HG02840 (cell line): ENCODE results near the gene SMC4.
A peak's percentile ranks its signal among the peaks of the same experiment; 100 is the strongest.
"Not testable (repeated sequence)": the region's sequence is repeated elsewhere in the genome, so short reads cannot be mapped to it uniquely, and the experiment has no call there.

ENCODE experiments used
- ATAC-seq: cut with Tn5 transposase; IDR thresholded peaks from one replicate; pipeline ENCODE4 v1.9.1; 2021; ENCODE audit warnings: mild to moderate bottlenecking, moderate library complexity, moderate number of reproducible peaks; ENCODE audit not compliant: unreplicated experiment, low FRiP score

The SMC4 gene

DNA sequence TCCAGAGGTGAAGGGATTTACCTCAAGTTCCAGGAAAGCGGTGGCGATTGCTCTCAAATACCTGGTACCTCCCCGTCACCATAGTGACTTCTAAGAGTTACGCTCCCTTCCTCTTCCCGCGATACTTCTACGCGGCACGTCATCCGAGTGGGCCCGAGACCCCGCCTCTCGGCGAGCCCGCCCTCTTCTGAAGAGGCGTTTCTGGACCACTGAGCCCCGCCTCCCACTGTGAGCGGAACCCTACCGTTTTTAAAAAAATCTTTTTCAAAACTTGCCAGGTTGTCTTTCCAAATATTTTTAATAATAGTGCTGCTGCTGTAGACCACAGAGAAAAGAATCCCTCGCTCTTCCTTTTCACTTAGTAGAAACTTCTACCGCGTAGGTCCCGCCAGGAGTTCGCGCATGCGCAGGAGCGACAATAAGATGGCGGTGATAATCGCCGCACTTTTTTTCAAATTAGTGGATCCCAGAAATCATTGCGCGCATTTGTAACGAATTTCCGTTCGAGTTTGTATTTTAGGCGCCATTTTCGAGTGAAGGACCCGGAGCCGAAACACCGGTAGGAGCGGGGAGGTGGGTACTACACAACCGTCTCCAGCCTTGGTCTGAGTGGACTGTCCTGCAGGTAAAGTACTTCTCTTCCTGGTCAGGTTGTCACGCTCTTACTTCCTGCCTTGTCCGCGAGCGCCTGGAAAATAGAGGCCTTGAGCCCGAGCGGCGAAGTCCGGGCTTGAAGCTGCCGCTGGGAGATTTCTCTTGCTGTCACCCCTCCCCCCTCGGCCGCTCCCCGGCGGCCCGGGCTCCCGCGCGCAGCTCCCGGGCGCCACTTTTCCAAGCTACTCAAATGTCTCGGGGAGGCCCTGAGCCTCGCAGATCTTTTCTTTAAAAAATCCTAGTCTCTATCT lies at the start of gene SMC4, which contains the start of gene IFT80:
SMC4 (plus strand) TSS at position 526 of the 905 bp plus-strand sequence. CDS start 1,177 bp downstream, outside the sequence.
IFT80 (minus strand) TSS at position 101 of the 905 bp plus-strand sequence. CDS start 14,625 bp downstream, outside the sequence.
- peak; percentile 94 for ATAC-seq

- ATAC-seq = no peak
Measured at GRCh38 chr3:160355826-160356225, 43.6 kb upstream of the SMC4 start.

- ATAC-seq = not testable (repeated sequence)
Measured at GRCh38 chr3:160362896-160363295, 36.6 kb upstream of the SMC4 start.

- no peak for ATAC-seq
Measured at GRCh38 chr3:160365869-160366522, 33.5 kb upstream of the SMC4 start.

- ATAC-seq = no peak
Measured at GRCh38 chr3:160368804-160369203, 30.6 kb upstream of the SMC4 start.

- no peak for ATAC-seq
Measured at GRCh38 chr3:160369784-160370183, 29.7 kb upstream of the SMC4 start.

- no peak for ATAC-seq
Measured at GRCh38 chr3:160370987-160371857, 28.2 kb upstream of the SMC4 start.

DNA sequence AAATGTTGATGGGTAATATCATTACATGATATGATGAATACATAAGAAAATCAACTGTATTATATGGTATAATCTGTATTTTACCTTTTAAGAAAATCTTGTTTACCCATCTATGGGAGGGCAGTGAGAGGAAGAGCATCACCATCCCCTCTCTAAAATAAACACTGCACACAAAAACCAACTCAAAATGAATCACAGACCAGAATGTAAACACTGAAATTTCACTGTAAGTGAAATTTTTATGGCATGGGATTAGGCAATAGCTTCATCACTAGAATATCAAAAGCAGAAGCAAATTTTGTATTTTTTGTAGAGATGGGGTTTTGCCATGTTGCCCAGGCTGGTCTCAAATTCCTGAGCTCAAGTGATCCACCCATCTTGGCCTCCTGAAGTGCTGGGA lies 26.7 kb upstream of the SMC4 start:
- no peak for ATAC-seq

DNA sequence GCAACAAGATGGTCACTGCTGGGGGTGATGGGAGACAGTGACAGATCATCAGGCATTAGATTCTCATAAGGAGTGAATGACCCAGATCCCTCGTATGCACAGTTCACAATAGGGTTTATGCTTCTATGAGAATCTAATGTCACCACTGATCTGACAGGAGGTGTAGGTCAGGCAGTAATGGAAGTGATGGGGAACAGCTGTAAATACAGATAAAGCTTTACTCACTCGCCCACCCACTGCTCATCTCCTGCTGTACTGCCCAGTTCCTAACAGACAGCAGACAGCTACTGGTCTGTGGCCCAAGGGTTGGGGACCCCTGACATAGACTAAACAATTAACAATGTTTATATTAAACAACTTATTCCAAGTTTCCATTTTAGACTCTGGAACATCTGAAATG lies 25.8 kb upstream of the SMC4 start:
- no peak for ATAC-seq

DNA sequence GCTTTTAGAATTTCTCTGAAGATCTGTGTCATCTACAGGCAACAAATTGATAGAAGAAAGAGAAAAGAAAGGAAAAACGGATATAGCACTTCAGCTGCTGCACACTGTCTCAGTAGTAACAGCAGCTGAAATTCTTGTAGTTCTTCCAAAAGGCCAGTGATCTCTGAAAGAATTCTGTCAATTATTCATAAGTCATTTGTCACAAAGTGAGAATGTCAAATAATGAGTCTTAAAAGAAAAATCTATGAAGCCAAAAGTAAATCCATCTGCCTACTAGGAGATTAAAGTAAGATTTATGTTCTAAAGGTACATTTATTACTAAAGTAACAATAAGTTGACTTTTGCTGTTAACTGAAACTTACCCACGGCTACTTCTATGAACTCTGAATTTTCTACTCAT lies 25.0 kb upstream of the SMC4 start:
- ATAC-seq = no peak

- no peak for ATAC-seq
Measured at GRCh38 chr3:160374925-160375324, 24.5 kb upstream of the SMC4 start.

DNA sequence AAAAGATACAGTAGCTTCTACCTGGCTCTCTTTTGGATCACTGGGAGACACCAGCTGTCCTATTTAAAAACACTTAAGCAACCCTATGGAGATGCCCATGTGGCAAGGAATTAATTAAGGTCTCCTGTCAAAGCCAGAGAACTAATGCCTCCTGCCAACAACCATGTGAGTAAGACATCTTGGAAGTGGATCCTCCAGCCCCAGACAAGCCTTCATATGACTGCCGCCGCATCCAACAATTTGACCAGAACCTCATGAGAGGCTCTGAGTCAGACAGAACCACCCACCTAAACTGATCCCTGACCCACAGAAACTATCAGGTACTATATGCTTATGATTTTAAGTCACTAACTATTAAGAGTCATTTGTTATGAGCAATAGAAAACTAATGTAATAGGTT lies 22.8 kb upstream of the SMC4 start:
- ATAC-seq = no peak

- no peak for ATAC-seq
Measured at GRCh38 chr3:160378331-160379109, 20.9 kb upstream of the SMC4 start.

DNA sequence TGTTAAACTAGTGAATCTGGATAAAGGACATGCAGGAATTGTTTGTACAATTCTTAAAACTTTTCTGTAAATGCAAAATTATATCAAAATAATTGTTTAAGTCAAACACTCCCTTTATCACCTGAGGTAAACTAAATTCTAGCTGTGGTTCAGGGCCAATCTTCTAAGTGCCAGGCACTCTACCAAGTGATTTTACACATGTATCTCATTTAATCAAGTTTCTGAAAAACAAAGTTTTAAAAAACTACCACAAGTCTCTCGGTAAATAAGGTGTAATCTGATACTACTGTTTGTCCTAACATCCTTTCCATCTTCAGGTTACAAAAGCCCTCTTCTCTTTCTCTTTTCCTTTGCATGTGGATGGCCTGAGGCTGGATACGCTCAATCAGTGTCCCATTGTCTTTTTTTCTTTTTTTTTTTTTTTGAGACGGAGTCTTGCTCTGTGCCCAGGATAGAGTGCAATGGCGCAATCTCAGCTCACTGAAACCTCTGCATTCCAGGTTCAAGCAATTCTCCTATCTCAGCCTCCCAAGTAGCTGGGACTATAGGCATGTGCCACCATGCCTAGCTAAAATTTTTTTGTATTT lies 19.7 kb upstream of the SMC4 start:
- no peak for ATAC-seq

GRCh38 chr3:160381470-160381869 lies 18.0 kb upstream of the SMC4 start:
- ATAC-seq = no peak

- no peak for ATAC-seq
Measured at GRCh38 chr3:160384639-160385318, 14.7 kb upstream of the SMC4 start.

- ATAC-seq = no peak
Measured at GRCh38 chr3:160390565-160391138, 8.8 kb upstream of the SMC4 start.

GRCh38 chr3:160392798-160393197 lies 6.7 kb upstream of the SMC4 start:
- ATAC-seq = no peak
